SU-DHL-6 (cell line): ENCODE results near the gene MUC3A.

Source experiments
- H2AFZ ChIP-seq: fragments of 200-600 bp; sonication (generic); 2 replicates; pipeline ENCODE4 v1.6.1; 2014; ENCODE audit warnings: low read depth, mild to moderate bottlenecking, moderate library complexity, mixed read lengths, antibody characterized with exemption, low read length; ENCODE audit not compliant: severe bottlenecking
- H3F3A ChIP-seq: fragments of 200-600 bp; shearing (Covaris generic); 2 replicates; pipeline ENCODE4 v1.6.0; 2016; ENCODE audit warnings: antibody characterized with exemption, mild to moderate bottlenecking; ENCODE audit not compliant: insufficient read depth
- H3K27ac ChIP-seq: fragments of 200-600 bp; sonication (generic); 2 replicates; pipeline ENCODE4 v1.5.1; 2016; ENCODE audit warnings: low read depth, mild to moderate bottlenecking, low read length, moderate library complexity, mixed read lengths
- H3K27me3 ChIP-seq: fragments of 200-600 bp; sonication (generic), shearing (Covaris generic); 2 replicates; pipeline ENCODE4 v1.6.0; 2014; ENCODE audit warnings: mild to moderate bottlenecking, low read length
- H3K36me3 ChIP-seq: fragments of 200-600 bp; sonication (generic); 2 replicates; pipeline ENCODE4 v1.6.1; 2014; ENCODE audit warnings: mild to moderate bottlenecking, low read length, mixed read lengths
- H3K4me2 ChIP-seq: fragments of 300-600, 200-600 bp; shearing (Covaris generic), sonication (generic); 2 replicates; pipeline ENCODE4 v1.6.0; 2014; ENCODE audit warnings: low read length, low read depth, mild to moderate bottlenecking; ENCODE audit not compliant: poor library complexity, severe bottlenecking
- H3K4me3 ChIP-seq: fragments of 200-600 bp; sonication (generic); 2 replicates; pipeline ENCODE4 v1.5.1; 2014; ENCODE audit warnings: antibody characterized with exemption, low read length, mild to moderate bottlenecking, mixed read lengths; ENCODE audit not compliant: insufficient read depth, poor library complexity, severe bottlenecking
- H3K79me2 ChIP-seq: fragments of 200-600 bp; sonication (generic); 2 replicates; pipeline ENCODE4 v1.6.1; 2014; ENCODE audit warnings: mild to moderate bottlenecking, low read length, moderate library complexity; ENCODE audit not compliant: insufficient read depth
- H3K9ac ChIP-seq: fragments of 200-600 bp; sonication (generic); 2 replicates; pipeline ENCODE4 v1.7.0; 2014; ENCODE audit warnings: mild to moderate bottlenecking, low read length
- H3K9me2 ChIP-seq: fragments of 200-600 bp; sonication (generic); replicated peaks from 2 replicates; pipeline ENCODE4 v1.6.1; 2014; ENCODE audit warnings: low read length; ENCODE audit not compliant: insufficient read depth
- H3K9me3 ChIP-seq: fragments of 200-600 bp; sonication (generic); 2 replicates; pipeline ENCODE4 v1.6.1; 2014; ENCODE audit warnings: low read length, mixed read lengths; ENCODE audit not compliant: insufficient read depth
- H4K20me1 ChIP-seq: fragments of 200-600 bp; sonication (generic); 2 replicates; pipeline ENCODE4 v1.6.1; 2014; ENCODE audit warnings: low read depth, mild to moderate bottlenecking, antibody characterized with exemption, low read length, moderate library complexity, mixed read lengths
- CTCF ChIP-seq: fragments of 200-600 bp; sonication (generic); IDR thresholded peaks from one replicate; pipeline ENCODE4 v1.5.1; 2017; ENCODE audit warnings: antibody characterized with exemption, mild to moderate bottlenecking, low read length, moderate library complexity; ENCODE audit not compliant: insufficient read depth, poor library complexity, severe bottlenecking
- EZH2phosphoT487 ChIP-seq: fragments of 200-600 bp; sonication (generic), shearing (Covaris generic); conservative IDR thresholded peaks from 2 replicates; pipeline ENCODE4 v1.6.1; 2018; ENCODE audit warnings: mild to moderate bottlenecking, antibody characterized with exemption, low read length, moderate library complexity, mixed read lengths

The MUC3A gene

GRCh38 chr7:100946111-100946510 lies 3.2 kb upstream of the MUC3A start:
- H3K9ac ChIP-seq, result no peak overlapping the region
- no peak overlapping the region for H3K4me3 ChIP-seq
- H3K27me3 ChIP-seq, result peaks cover 4% of the 10 kb centered on the region; the same call in 1 of the 2 replicates
- H3F3A ChIP-seq, result no peaks in the 10 kb centered on the region
- H3K27ac ChIP-seq, result no peak overlapping the region
- no peaks in the 10 kb centered on the region for H3K9me2 ChIP-seq
- TF ChIP-seq CTCF (no peak), EZH2phosphoT487 (no peak)
- H2AFZ ChIP-seq, result no peak overlapping the region
- no peaks in the 10 kb centered on the region for H4K20me1 ChIP-seq
- no peak overlapping the region for H3K4me2 ChIP-seq
- no peaks in the 10 kb centered on the region for H3K79me2 ChIP-seq
- no peaks in the 10 kb centered on the region for H3K9me3 ChIP-seq
- no peaks in the 10 kb centered on the region for H3K36me3 ChIP-seq

DNA sequence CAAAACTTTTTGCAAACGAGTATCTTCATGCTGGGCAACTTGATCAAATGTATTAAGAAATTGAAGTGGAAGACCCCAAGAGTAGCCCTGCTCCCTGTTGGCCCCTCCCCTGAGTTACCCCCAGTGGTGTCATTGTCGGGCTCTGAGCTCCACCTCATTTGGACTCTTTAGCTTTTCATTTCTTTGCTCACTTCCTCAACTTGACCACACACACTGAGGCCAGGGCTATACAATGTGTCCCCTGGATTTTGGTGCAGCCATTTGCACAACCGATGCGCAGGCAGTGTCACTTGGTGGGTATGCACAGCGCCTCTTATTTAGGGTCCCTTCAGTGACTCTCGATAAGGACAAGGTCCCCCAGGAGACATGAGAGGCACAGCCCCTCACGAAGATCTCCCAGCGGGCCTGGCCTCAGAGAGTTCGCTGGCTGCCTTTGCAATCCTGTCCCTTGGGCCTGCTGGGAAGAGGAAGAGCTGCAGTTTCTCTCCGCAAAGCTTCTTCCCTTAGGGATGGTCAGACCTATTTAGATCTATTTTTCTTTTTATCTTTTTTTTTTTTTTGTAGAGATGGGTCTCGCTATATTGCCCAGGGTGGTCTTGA lies 2.5 kb upstream of the MUC3A start:
- Histone ChIP-seq H3K9me2 (no peaks in the 10 kb centered on the region), H3K4me3 (no peak overlapping the region), H2AFZ (no peak overlapping the region)

DNA sequence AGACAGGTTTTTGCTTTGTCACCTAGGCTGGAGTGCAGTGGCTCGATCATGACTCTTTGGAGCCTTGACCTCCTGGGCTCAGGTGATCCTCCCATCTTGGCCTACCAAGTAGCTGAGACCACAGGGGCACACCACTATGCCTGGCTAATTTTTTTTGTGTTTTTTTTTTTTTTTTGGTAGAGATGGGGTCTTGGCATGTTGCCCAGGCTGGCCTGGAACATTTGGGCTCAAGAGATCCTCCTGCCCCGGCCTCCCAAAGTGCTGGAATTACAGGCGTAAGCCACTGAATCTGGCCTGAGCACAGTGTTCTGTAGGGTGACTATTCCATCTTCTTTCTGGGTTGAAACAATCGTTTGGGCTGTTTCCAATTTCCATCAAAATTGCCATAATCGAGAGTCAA lies 1.5 kb upstream of the MUC3A start:
- Histone ChIP-seq H4K20me1 (no peaks in the 10 kb centered on the region), H3K79me2 (no peaks in the 10 kb centered on the region), H3K9me2 (no peaks in the 10 kb centered on the region), H3K36me3 (no peaks in the 10 kb centered on the region), H2AFZ (no peak overlapping the region), H3K4me3 (no peak overlapping the region), H3K27ac (no peak overlapping the region), H3K9me3 (no peaks in the 10 kb centered on the region), H3K4me2 (no peak overlapping the region), H3K9ac (no peak overlapping the region), H3K27me3 (peaks cover 4% of the 10 kb centered on the region; the same call in 1 of the 2 replicates), H3F3A (no peaks in the 10 kb centered on the region)
- TF ChIP-seq CTCF (no peak), EZH2phosphoT487 (no peak)

More for the DNA sequence above, 2.5 kb upstream of the MUC3A start:
- no peaks in the 10 kb centered on the region for H3K36me3 ChIP-seq
- H3K9me3 ChIP-seq, result no peaks in the 10 kb centered on the region
- peaks cover 4% of the 10 kb centered on the region; the same call in 1 of the 2 replicates for H3K27me3 ChIP-seq
- no peaks in the 10 kb centered on the region for H4K20me1 ChIP-seq
- no peaks in the 10 kb centered on the region for H3F3A ChIP-seq
- H3K27ac ChIP-seq, result no peak overlapping the region
- H3K4me2 ChIP-seq, result no peak overlapping the region
- H3K9ac ChIP-seq, result no peak overlapping the region
- TF ChIP-seq CTCF (no peak), EZH2phosphoT487 (no peak)
- no peaks in the 10 kb centered on the region for H3K79me2 ChIP-seq
